CD14-positive monocyte (primary cell): Measurements from ENCODE around the gene ZNF91. TPM values are rescaled to one million over a fixed set of nuclear protein-coding genes. Genes with fewer than 3 reads are reported as not detected.

ENCODE experiments used
- DNase-seq, 3 donors: peaks; one replicate each; pipeline ENCODE4 v3.0.0-alpha.2; 2011 to 2022
- H2AFZ ChIP-seq: 2 replicates; pipeline ENCODE4 v1.6.0; 2012; ENCODE audit warnings: mild to moderate bottlenecking, low read depth, low read length, inconsistent platforms; ENCODE audit not compliant: insufficient read depth, poor library complexity, severe bottlenecking
- H3K27ac ChIP-seq, 2 donors: 1 replicate in 1 of 2; 2 replicates in 1 of 2; pipeline ENCODE4 v1.5.1; 2012 to 2013; ENCODE audit warnings: low read length in 2 of 2, control low read depth in 1 of 2, inconsistent platforms in 1 of 2, low read depth in 1 of 2, mild to moderate bottlenecking in 1 of 2
- H3K27me3 ChIP-seq, 2 donors: one replicate each; pipeline versions ENCODE4 v1.6.0 to v1.6.1; 2011 to 2013; ENCODE audit warnings: low read length in 2 of 2; ENCODE audit not compliant: control insufficient read depth in 2 of 2, insufficient read depth in 2 of 2
- H3K36me3 ChIP-seq, 2 donors: replicated peaks in 1 of 2; 1 replicate in 1 of 2; 2 replicates in 1 of 2; pipeline versions ENCODE4 v1.5.1 to v1.6.1; 2012 to 2013; ENCODE audit warnings: low read length in 2 of 2, control low read depth in 1 of 2, inconsistent platforms in 1 of 2, mild to moderate bottlenecking in 1 of 2; ENCODE audit not compliant: insufficient read depth in 2 of 2, control insufficient read depth in 1 of 2
- H3K4me1 ChIP-seq, 2 donors: 1 replicate in 1 of 2; 2 replicates in 1 of 2; pipeline versions ENCODE4 v1.5.1 to v1.6.1; 2012 to 2013; ENCODE audit warnings: low read length in 2 of 2, control low read depth in 1 of 2, inconsistent platforms in 1 of 2, mild to moderate bottlenecking in 1 of 2, moderate library complexity in 1 of 2; ENCODE audit not compliant: insufficient read depth in 2 of 2, control insufficient read depth in 1 of 2
- H3K4me2 ChIP-seq: replicated peaks from 2 replicates; pipeline ENCODE3; 2012; ENCODE audit warnings: low read length, moderate library complexity, mild to moderate bottlenecking; ENCODE audit not compliant: poor library complexity, severe bottlenecking; ENCODE audit errors: extremely low read depth
- H3K4me3 ChIP-seq, 3 experiments: fragments of 200-600 bp in 1 of 3; sonication (generic) in 1 of 3; replicated peaks in 1 of 3; 1 replicate in 2 of 3; 2 replicates in 1 of 3; pipeline ENCODE4 v1.5.1; 2011 to 2013; ENCODE audit warnings: low read length in 3 of 3, mild to moderate bottlenecking in 3 of 3, control low read depth in 2 of 3, low read depth in 2 of 3, inconsistent platforms in 1 of 3, moderate library complexity in 1 of 3
- H3K79me2 ChIP-seq: 2 replicates; pipeline ENCODE4 v1.6.0; 2012; ENCODE audit warnings: mild to moderate bottlenecking, control low read depth, inconsistent platforms, low read length, moderate library complexity; ENCODE audit not compliant: insufficient read depth
- H3K9ac ChIP-seq: 2 replicates; pipeline ENCODE4 v1.6.0; 2017; ENCODE audit warnings: low read length, mild to moderate bottlenecking; ENCODE audit not compliant: insufficient read depth, poor library complexity, severe bottlenecking
- H3K9me3 ChIP-seq, 2 donors: replicated peaks in 1 of 2; 1 replicate in 1 of 2; 2 replicates in 1 of 2; pipeline versions ENCODE4 v1.5.1 to v1.6.1; 2012 to 2013; ENCODE audit warnings: low read length in 2 of 2, control low read depth in 1 of 2; ENCODE audit not compliant: control insufficient read depth in 1 of 2, insufficient read depth in 1 of 2
- H4K20me1 ChIP-seq: 2 replicates; pipeline ENCODE4 v1.6.0; 2012; ENCODE audit warnings: mild to moderate bottlenecking, low read length, control low read depth, moderate library complexity; ENCODE audit not compliant: insufficient read depth
- H3K27ac Mint-ChIP-seq, 7 donors: one replicate each; pipeline ENCODE4 v1.8.0; 2020; ENCODE audit warnings: mild to moderate bottlenecking in 7 of 7, mixed read lengths in 7 of 7, moderate library complexity in 6 of 7, inconsistent platforms in 2 of 7
- H3K27me3 Mint-ChIP-seq, 3 donors: one replicate each; pipeline ENCODE4 v1.8.0; 2021 to 2022; ENCODE audit warnings: low read depth in 3 of 3, mild to moderate bottlenecking in 3 of 3, mixed read lengths in 3 of 3, moderate library complexity in 3 of 3, inconsistent platforms in 1 of 3
- H3K36me3 Mint-ChIP-seq, 2 donors: one replicate each; pipeline ENCODE4 v1.8.0; 2020; ENCODE audit warnings: mixed read lengths in 2 of 2, inconsistent platforms in 1 of 2, mild to moderate bottlenecking in 1 of 2
- H3K4me1 Mint-ChIP-seq: one replicate; pipeline ENCODE4 v1.8.0; 2020; ENCODE audit warnings: mild to moderate bottlenecking, mixed read lengths
- H3K4me3 Mint-ChIP-seq, 2 donors: one replicate each; pipeline ENCODE4 v1.8.0; 2020; ENCODE audit warnings: mild to moderate bottlenecking in 2 of 2, mixed read lengths in 2 of 2, moderate library complexity in 1 of 2
- H3K9me3 Mint-ChIP-seq, 7 donors: one replicate each; pipeline ENCODE4 v1.8.0; 2020 to 2022; ENCODE audit warnings: mixed read lengths in 7 of 7, mild to moderate bottlenecking in 6 of 7, moderate library complexity in 6 of 7, inconsistent platforms in 2 of 7
- CTCF ChIP-seq: fragments of 200-600 bp; IDR thresholded peaks from one replicate; pipeline ENCODE4 v1.8.0; 2022; ENCODE audit warnings: antibody characterized with exemption, mild to moderate bottlenecking
- WGBS: methylation state at CpG from one replicate; pipeline ENCODE4 v1.1.5; 2013; ENCODE audit warnings: missing lambda C conversion rate; ENCODE audit not compliant: insufficient coverage; 5-methylcytosine and 5-hydroxymethylcytosine counted together
- intact Hi-C, 2 donors: fragments of 100-400 bp; cut with micrococcal nuclease; formaldehyde crosslinking; loops; one replicate each; pipeline versions ENCODE4 v1.15.0 to v1.15.1; 2023
- polyA plus RNA-seq, 3 donors: library from polyadenylated mRNA; depleted of rRNA in 1 of 3; unstranded in 2 of 3; stranded (reverse) in 1 of 3; fragments of 300-500 nt in 2 of 3; fragments of >200 nt in 1 of 3; fragmentation: Illumina TruSeq in 2 of 3; gene quantifications; 1 replicate in 2 of 3; 2 replicates in 1 of 3; pipeline ENCODE4 v1.2.3, GENCODE V29; 2012 to 2021

The ZNF91 gene
- polyA plus RNA-seq, 3 donors: 3.5 to 5.5 (median 4.9) TPM

DNA sequence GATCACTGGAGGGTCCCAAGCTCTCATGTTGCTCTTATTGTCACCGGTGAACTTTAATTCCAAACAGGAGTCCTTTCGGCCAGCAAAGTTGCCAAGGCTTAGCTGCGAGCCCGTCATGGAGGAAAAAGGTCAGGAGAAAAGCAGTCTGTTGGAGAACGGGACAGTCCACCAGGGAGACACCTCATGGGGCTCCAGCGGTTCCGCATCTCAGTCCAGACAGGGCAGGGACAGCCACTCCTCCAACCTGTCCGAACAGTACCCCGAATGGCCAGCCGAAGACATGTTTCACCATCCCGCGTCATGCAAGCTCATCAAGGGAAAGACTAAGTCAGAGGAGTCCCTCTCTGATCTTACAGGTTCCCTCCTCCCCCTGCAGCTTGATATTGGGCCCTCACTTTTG lies 10.4 kb downstream of the ZNF91 start:
- H3K9me3 Mint-ChIP-seq: peaks cover 50 to 87% (median 82%) of the 10 kb centered on the region in 7 donors
- Histone ChIP-seq H3K36me3 (peaks cover 13 to 94% of the 10 kb centered on the region in 2 donors), H2AFZ (no peak overlapping the region), H3K79me2 (peaks cover 83% of the 10 kb centered on the region), H3K9ac (no peak overlapping the region), H3K27me3 (no peaks in the 10 kb centered on the region), H3K27ac (no peak overlapping the region), H3K9me3 (peaks cover 63 to 97% of the 10 kb centered on the region in 2 donors), H3K4me1 (no peaks in the 10 kb centered on the region), H3K4me3 (peak overlapping the region in 1 of 3 experiments; percentile 38), H3K4me2 (no peak overlapping the region), H4K20me1 (no peaks in the 10 kb centered on the region)
- no peak overlapping the region for H3K27ac Mint-ChIP-seq
- no peak for DNase-seq
- intact Hi-C loops: loop anchor here in 1 of 2 donors (5.0 kb wide), 1 partner anchor 1588 kb away; no protein-coding TSS in a partner anchor
- no peaks in the 10 kb centered on the region for H3K4me1 Mint-ChIP-seq
- H3K27me3 Mint-ChIP-seq: no peaks in the 10 kb centered on the region
- TF ChIP-seq CTCF: no peak
- no peak overlapping the region for H3K4me3 Mint-ChIP-seq
- H3K36me3 Mint-ChIP-seq: peaks cover 64 to 83% of the 10 kb centered on the region in 2 donors
- 92% methylated on average over 11 of the region's 12 CpGs for WGBS

- H4K20me1 ChIP-seq: no peaks in the 10 kb centered on the region
- H3K79me2 ChIP-seq: peaks cover 83% of the 10 kb centered on the region
- no peak overlapping the region for H3K9ac ChIP-seq
- 99% methylated on average over 11 of the region's 12 CpGs for WGBS
- H3K27ac Mint-ChIP-seq: peak overlapping the region in 1 of 7 donors; percentile 10
- H3K9me3 ChIP-seq: peaks cover 61 to 97% of the 10 kb centered on the region in 2 donors
- no peak overlapping the region for H3K4me3 Mint-ChIP-seq
- H3K36me3 Mint-ChIP-seq: peaks cover 64 to 83% of the 10 kb centered on the region in 2 donors
- H3K4me1 ChIP-seq: no peaks in the 10 kb centered on the region
- DNase-seq: no peak
- H3K4me3 ChIP-seq: no peak overlapping the region
- H2AFZ ChIP-seq: no peak overlapping the region
- intact Hi-C loops: loop anchor here in 1 of 2 donors (5.0 kb wide), 1 partner anchor 1587 kb away; no protein-coding TSS in a partner anchor
- H3K27me3 ChIP-seq: no peaks in the 10 kb centered on the region
- no peak overlapping the region for H3K27ac ChIP-seq
- peaks cover 46 to 86% (median 81%) of the 10 kb centered on the region in 7 donors for H3K9me3 Mint-ChIP-seq
- H3K27me3 Mint-ChIP-seq: no peaks in the 10 kb centered on the region
- H3K4me1 Mint-ChIP-seq: no peaks in the 10 kb centered on the region
- H3K36me3 ChIP-seq: peaks cover 13 to 94% of the 10 kb centered on the region in 2 donors
- no peak overlapping the region for H3K4me2 ChIP-seq
- no peak for TF ChIP-seq CTCF
Observed at GRCh38 chr19:23384166-23384565, 11.1 kb downstream of the ZNF91 start.
